Femur (tissue), 1 donor: ENCODE results near the gene SORCS1.

Source experiments
- DNase-seq: peaks from one replicate; pipeline ENCODE4 v3.0.0-alpha.2; 2017

SORCS1 gene

DNA sequence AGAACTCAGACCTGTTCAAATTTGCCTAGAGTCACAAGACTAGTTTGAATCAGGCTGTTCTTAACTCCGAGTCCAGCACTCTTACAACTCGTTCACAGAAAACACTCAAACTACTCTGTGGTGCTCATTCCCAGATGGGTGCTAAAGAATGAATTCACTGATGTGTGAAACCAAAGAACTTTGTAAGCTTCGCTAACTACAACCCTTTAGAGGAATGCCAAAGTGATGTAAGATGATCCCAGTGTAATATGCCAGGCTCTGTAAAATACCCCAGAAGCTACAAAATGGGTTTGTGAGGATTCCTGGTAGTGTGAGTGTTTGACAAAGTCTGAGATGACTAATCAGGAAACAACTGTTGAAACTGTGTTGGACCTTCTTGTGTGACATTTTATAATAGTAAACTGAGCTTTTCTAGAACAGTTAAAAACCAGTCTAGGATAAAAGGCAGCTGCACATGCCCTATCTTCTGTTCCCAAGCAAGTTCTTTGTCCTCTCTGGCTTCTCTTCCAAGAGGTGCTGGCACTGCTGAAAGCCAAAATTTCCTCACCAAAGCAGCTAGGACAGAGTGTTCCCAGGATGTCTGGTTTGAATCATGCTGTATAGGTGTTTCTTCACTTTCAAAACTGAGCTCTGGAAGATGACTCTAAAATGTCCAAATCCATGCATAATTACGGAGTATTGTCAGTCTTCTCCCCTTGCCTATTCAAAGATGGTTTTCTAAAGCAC is 527.6 kb downstream of the SORCS1 start:
- DNase-seq, result no peak

- no peak for DNase-seq
These were observed 528.6 kb downstream of the SORCS1 start for GRCh38 chr10:106635947-106636346.

DNA sequence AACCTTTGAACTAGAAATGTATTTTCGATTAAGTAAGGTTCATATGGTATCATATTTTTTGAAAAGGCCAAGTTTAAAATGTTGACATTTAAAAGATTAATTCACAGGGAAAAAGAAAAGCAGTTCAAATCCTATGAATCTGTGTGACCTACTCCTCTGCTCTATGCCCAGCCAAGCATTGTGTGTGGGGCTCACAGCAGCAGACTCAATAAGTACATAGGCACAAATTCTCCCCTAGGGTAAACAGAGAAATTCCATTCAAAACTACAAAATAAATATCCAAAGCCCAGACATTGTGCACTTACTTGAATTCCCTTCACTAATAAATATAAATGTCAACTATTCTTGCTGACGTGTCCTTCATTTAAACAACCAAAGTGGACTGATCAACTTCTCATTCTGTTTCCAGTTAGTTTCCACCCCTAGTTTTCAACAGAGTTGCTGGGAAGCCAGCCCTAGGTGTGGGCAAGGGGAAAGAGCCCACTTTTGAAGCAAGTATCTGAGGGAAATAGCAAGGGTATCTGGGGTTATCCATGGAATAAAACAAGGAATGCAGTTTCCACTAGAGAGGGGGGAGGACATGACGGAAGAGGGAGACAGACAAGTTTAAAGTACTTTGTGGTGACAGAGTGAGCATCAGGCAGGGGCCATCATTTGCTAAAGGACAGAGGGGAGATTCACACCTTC is 533.3 kb downstream of the SORCS1 start:
- DNase-seq, result no peak

- no peak for DNase-seq
These were observed 538.1 kb downstream of the SORCS1 start for GRCh38 chr10:106626371-106626770.

GRCh38 chr10:106625751-106626150 is 538.8 kb downstream of the SORCS1 start:
- DNase-seq, result no peak

DNA sequence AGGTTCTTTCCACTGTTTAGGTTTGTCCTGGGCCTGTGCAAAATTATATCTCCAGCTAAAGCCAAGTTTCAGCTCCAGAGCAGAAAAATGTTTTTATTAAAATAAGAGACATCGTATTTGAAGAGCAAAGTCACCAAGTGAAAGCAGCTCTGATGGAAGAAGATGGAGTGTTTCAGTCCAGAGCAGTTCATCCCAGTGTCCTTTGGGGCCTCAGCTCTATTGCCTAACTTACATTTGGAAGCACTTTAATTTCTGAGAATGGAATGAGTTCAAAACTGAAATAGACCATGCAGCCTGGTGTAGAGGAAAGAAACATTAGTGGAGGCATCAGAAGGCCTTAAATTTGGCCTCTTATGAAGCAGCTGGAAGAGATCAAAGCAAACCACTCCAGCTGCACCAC is 545.2 kb downstream of the SORCS1 start:
- DNase-seq, result peak; percentile 37

DNA sequence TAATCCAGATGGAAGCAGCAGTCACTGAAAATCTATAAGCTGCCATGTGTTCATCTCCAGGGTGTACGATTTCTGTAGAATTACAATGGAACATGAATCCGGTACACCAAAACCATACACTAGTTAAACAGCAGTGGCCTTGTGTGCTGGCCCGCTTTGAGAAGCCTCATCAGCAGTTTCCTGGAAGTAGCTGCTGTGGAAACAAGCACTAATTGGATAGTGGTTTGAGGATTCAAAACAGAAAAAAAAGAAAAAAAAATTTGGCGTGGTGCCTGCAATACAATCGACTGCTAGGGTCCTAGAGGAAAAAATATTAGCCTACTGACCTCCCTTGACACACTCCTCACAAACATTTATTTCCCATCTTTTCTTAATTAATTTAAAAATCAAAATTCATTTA is 545.9 kb downstream of the SORCS1 start:
- peak; percentile 50 for DNase-seq

- DNase-seq, result no peak
These were observed 549.4 kb downstream of the SORCS1 start for GRCh38 chr10:106615081-106615480.

GRCh38 chr10:106614293-106614692 is 550.2 kb downstream of the SORCS1 start:
- no peak for DNase-seq

DNA sequence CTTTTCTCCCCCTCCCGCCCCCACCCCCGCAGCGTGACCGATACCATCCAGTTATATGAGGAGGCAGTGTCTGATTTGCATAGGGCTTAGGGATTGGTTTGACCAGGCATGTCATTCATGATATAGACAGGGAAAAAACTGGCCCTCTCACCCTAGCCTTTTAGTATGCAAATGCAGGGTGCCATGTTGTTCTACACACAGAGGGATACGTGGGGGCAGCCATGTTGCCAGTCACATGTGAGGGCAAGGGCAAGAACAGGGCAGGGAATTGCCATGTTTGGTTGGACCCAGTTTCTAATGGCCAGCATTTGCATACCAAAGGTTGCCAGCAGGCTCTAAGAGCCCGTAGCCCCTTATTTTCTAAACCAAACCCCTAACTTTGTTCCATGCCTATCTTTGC is 552.1 kb downstream of the SORCS1 start:
- no peak for DNase-seq

DNA sequence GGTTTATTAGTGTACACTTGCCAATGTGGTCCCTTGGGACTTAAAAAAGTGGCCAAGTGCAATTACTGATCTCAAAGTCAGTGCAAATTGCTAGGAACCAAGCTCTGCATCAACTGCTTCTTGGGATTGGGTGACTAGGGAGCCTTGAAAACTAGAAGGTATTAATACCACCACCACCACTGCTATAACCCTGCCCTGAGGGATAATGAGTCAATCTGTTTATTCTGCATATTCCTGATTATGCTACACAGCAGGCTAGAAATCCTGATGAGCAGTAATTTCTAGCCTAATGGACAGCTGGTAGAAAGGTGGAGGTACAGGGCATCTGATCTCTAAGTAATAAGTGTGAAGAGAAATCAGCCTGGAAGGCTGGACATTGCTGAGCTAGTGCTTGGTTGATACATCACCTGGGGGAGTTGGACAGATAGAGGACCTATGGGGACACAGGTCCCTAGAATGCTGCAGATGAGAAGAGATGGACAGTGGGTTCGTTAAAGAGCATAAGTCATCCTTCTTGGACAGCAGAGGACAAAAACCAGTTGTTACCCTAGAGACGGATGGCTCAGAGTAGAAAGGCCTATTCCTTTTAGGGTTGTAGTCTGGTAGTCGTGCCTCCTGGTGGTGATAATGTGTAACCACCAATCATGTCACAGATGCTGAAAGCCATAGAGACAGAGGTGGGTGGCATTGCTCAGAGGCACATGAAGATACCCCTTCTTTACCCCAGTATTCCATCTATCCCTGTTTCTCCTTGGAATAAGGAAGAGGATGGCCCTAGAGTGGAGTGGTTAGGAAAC is 554.8 kb downstream of the SORCS1 start:
- no peak for DNase-seq

DNA sequence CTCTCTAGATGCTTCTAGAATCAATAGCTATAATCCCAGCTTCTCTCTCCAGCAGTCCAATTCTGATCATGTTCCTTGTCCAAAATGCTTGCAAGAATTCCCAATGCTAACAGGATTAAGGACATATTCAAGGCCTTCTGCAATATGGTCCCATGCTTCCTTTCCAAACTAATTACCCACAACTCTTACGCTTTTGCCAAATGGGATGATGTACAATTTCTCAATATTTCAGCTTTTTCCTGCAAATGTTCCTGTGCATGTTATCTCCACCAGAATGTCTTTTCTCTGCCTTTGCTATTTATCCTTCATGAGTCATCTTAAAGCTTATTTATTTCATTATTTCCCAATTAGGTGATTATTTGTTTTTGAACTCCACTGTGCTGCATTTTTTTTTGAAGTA is 556.4 kb downstream of the SORCS1 start:
- no peak for DNase-seq

GRCh38 chr10:106595281-106595680 is 569.2 kb downstream of the SORCS1 start:
- no peak for DNase-seq

- no peak for DNase-seq
These were observed 570.6 kb downstream of the SORCS1 start for GRCh38 chr10:106593876-106594275.

GRCh38 chr10:106592396-106592795 is 572.1 kb downstream of the SORCS1 start:
- no peak for DNase-seq

DNA sequence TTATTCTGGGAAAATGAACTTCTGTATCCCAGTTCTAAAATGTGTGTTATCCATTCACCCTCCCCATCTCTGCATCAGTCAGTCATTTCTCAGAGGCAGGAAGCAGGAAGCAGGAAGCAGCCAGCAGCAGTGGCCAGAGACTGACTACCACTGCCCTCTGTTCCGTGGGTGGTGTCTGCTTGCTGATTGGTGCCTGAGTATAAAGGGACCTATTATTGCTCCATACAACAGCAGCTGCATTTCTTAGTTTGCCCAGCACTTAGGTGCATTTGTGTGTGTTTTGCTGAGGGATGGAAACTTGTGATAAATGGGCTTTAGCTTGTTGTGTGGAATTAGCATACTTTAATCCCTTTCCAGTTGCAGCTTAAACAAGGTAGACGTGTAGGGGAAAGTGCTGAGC is 582.2 kb downstream of the SORCS1 start:
- no peak for DNase-seq

- DNase-seq, result no peak
These were observed 586.8 kb downstream of the SORCS1 start for GRCh38 chr10:106577756-106578155.

DNA sequence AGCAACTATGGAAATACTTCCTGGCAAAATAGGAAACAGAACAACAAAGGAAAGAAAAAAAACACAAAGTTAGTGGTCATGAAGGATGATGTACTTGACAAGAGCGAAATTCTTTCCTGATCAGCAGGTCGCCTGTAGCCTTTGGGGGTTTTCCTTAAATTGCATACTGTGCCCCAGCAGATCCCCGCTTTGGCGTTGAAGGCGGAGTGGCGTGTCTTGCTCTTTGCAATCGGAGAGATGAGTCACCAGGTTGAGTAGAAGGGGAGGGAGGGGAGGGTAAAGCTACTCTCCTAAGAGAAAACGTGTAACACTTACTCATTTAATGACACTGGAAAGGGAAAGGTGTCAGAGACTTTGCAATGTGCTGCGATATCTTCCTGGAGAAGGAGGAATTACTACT is 587.2 kb downstream of the SORCS1 start:
- no peak for DNase-seq

DNA sequence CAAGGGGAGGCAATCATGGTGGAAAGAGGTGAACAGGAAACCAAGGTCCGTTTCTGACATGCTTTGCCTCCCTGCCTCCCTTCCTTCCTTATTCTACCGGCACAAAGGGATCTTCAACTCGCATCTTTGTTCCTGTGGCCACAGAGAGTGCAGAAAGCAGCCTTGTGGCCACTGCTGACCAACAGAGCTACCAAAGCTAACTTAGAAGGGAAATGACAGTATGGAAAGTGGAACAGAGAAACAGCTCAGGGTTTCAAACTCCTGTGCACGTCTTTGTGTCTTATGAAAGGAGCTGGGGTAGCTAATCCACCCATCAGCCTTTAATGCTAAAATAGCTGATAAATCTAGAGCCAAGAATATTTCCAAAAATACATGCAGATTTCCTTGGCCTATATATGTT is 588.0 kb downstream of the SORCS1 start:
- DNase-seq, result no peak

DNA sequence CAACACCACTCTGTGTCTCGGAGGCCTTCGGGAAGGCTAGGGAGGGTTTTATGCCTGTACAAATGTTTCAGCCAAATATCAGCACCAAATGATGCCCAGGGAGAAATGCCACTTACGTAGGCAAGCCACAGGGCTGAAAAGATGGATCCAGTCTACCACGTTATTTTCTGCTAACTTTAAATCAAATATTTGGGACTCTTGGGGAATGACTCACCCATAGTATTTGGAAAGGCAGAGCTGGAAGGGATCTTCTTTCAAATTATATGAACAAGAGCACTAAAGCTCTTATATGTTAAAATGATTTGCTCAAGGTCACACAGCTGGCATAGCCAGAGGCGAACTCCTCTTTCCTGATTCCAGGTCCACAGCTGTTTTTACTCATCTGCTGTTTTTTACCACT is 591.4 kb downstream of the SORCS1 start:
- DNase-seq, result no peak

DNA sequence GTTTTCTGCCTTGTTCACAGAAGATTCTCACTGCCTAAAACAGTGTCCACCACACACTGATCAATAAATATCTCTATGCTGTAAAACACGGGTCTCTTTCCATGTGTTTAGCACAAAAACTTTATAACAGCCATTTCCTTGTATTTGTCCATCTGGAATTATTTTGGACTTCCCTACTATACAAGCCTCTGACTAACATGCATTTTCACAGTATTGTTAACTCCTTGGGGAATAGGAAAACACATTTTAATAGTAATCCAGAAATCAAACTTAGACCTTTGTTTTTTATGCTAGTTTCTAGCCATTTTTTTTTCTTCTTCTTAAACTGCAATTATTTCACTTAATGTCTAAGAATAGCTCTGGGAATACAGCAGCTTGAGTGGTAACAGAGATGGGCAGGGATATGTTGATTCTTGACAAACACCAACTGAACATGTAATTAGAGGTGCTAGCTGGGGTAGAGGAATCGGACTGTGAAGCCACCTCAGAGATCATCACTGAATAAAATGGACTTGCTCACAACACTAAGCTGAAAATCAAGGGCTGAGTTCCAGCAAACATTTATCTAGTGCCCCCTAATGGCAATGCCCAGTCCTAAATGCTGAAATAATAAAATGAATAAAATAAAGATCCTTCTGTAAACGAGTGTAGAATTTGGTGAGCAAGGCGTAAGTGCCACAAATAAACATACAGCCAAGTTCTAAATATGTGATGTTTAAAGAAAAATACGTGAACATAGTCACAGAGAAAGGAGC is 593.1 kb downstream of the SORCS1 start:
- peak; percentile 28 for DNase-seq

- DNase-seq, result no peak
These were observed 594.2 kb downstream of the SORCS1 start for GRCh38 chr10:106570268-106570667.

GRCh38 chr10:106567629-106568028 is 596.9 kb downstream of the SORCS1 start:
- no peak for DNase-seq
